ENCODE measurements around the gene CYFIP1. TPM values are rescaled to one million over a fixed set of nuclear protein-coding genes. Genes with fewer than 3 reads are reported as not detected.

The CYFIP1 gene
- total and polyA plus RNA-seq, 4 experiments from 2014 or later, result 10.8 to 21.5 (median 16.5) TPM

DNA sequence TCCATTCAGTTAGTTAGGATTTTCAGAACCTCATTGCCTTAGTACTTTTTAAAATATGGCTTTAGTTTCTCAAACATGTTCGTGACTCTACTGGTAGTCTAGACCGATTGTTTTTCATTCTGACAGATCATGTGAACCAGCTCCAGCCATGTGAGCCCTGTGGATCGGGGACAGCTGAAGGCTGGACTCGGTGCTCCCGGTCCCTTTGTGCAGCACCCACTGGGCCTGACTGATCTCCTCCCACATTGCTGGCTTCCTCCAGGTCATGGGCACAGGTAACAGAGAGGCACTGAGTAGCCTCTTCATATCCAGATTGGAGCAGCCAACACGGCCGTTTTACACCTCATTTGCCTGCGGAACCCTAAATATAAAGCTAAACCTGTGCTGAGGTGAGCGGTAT is 111.2 kb downstream of the CYFIP1 start:
- POLR2A ChIA-PET (ENCODE audit: partially characterized antibody), result no interaction called here
- no peaks in the 10 kb centered on the region for H3K9me3 ChIP-seq (ENCODE audit: control insufficient read depth in 1 of 2, low read length in 2 of 2)
- intact Hi-C loops (cut with micrococcal nuclease), result no loop called here
- H3K4me3 ChIP-seq (ENCODE audit: low read length in 2 of 2), result no peak overlapping the region
- no peaks in the 10 kb centered on the region for H3K9me3 Mint-ChIP-seq
- no peak overlapping the region for H3K4me3 Mint-ChIP-seq
- H3K36me3 ChIP-seq (ENCODE audit: insufficient read depth, low read length), result peaks cover 35% of the 10 kb centered on the region
- CTCF ChIA-PET (ENCODE audit: partially characterized antibody), result no interaction called here
- DNase-seq, result no peak
- H3K4me1 ChIP-seq (ENCODE audit: insufficient read depth, low read length), result no peaks in the 10 kb centered on the region
- H3K27me3 ChIP-seq (ENCODE audit: insufficient read depth, low read length), result no peaks in the 10 kb centered on the region
- H3K36me3 Mint-ChIP-seq, result peaks cover 41 to 54% of the 10 kb centered on the region in 2 donors
- no peaks in the 10 kb centered on the region for H3K27me3 Mint-ChIP-seq
- H3K4me1 Mint-ChIP-seq, result peaks cover 0 to 6% (median 0%) of the 10 kb centered on the region in 4 donors
- H3K27ac Mint-ChIP-seq, result peak overlapping the region in 3 of 7 donors; percentile 25 to 53 (median 47)
- H3K27ac ChIP-seq (ENCODE audit: low read depth, low read length), result no peak overlapping the region

DNA sequence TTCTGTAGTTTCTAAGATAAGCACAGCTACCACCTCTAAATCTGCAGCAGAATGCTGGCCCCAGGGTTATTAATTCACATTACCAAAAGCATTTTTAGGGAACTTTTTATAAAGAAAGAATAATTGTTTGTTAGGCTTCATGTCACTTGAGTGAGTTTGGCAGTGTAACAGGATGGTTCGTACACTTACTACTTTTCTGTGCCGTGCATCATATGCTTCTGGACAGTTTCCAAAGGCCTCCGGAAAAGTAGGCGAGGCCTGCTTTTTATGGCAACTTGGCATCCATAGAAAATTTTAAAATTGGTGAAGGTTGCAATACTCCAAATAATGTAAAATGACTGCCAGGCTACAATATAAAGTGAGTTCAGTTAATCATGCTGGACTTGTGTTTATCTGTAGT is 111.7 kb downstream of the CYFIP1 start:
- H3K9me3 ChIP-seq (ENCODE audit: control insufficient read depth in 1 of 2, low read length in 2 of 2), result no peaks in the 10 kb centered on the region
- peaks cover 45 to 59% of the 10 kb centered on the region in 2 donors for H3K36me3 Mint-ChIP-seq
- no peak overlapping the region for H3K27ac ChIP-seq (ENCODE audit: low read depth, low read length)
- intact Hi-C loops (cut with micrococcal nuclease), result no loop called here
- H3K27me3 Mint-ChIP-seq, result no peaks in the 10 kb centered on the region
- H3K4me3 Mint-ChIP-seq, result no peak overlapping the region
- POLR2A ChIA-PET (ENCODE audit: partially characterized antibody), result no interaction called here
- no peaks in the 10 kb centered on the region for H3K9me3 Mint-ChIP-seq
- CTCF ChIA-PET (ENCODE audit: partially characterized antibody), result no interaction called here
- no peak for DNase-seq
- H3K4me1 ChIP-seq (ENCODE audit: insufficient read depth, low read length), result no peaks in the 10 kb centered on the region
- H3K4me3 ChIP-seq (ENCODE audit: low read length in 2 of 2), result no peak overlapping the region
- H3K4me1 Mint-ChIP-seq, result peaks cover 0 to 6% (median 0%) of the 10 kb centered on the region in 4 donors
- H3K27ac Mint-ChIP-seq, result no peak overlapping the region
- H3K36me3 ChIP-seq (ENCODE audit: insufficient read depth, low read length), result peaks cover 37% of the 10 kb centered on the region
- H3K27me3 ChIP-seq (ENCODE audit: insufficient read depth, low read length), result no peaks in the 10 kb centered on the region

DNA sequence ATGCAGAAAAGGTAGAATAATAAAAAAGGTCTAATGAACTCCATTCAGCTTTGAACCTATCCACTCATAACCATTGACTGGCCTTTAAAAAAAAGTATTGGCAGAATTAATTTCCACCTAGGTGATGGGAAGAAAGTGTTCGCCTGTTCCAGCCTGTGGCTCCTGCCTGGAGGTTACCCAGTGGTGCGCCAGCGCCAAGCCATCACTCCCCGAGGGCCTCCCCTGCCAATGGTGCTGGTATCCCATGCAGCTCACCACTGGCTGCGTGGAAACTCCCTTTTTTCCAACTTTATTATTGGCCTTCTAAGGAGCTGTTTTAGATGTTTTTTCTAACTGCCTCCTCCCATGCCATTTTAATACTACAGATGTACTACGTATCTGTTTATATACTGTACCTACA is 112.3 kb downstream of the CYFIP1 start:
- H3K27me3 Mint-ChIP-seq, result no peaks in the 10 kb centered on the region
- intact Hi-C loops (cut with micrococcal nuclease), result no loop called here

DNA sequence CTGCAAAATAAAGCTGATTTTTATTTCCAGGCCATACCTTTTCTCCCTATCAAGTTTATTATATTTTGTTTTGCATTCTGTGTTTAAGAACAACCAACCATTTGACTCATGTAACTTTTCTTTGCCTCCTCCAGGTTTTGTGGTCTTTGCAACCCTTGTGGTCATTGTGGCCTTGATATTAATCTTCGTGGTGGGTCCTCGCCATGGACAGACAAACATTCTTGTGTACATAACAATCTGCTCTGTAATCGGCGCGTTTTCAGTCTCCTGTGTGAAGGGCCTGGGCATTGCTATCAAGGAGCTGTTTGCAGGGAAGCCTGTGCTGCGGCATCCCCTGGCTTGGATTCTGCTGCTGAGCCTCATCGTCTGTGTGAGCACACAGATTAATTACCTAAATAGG is 114.1 kb downstream of the CYFIP1 start:
- H3K27ac Mint-ChIP-seq, result peak overlapping the region in 1 of 7 donors; percentile 62
- Histone ChIP-seq H3K4me1 (ENCODE audit: insufficient read depth, low read length) (no peaks in the 10 kb centered on the region), H3K9me3 (ENCODE audit: control insufficient read depth in 1 of 2, low read length in 2 of 2) (no peaks in the 10 kb centered on the region), H3K4me3 (ENCODE audit: low read length in 2 of 2) (no peak overlapping the region), H3K36me3 (ENCODE audit: insufficient read depth, low read length) (peaks cover 49% of the 10 kb centered on the region), H3K27ac (ENCODE audit: low read depth, low read length) (no peak overlapping the region), H3K27me3 (ENCODE audit: insufficient read depth, low read length) (no peaks in the 10 kb centered on the region)
- ChIA-PET CTCF (ENCODE audit: partially characterized antibody) (no interaction called here), POLR2A (ENCODE audit: partially characterized antibody) (no interaction called here)
- H3K36me3 Mint-ChIP-seq, result peaks cover 43 to 66% of the 10 kb centered on the region in 2 donors
- intact Hi-C loops (cut with micrococcal nuclease), result no loop called here
- H3K4me3 Mint-ChIP-seq, result no peak overlapping the region
- H3K27me3 Mint-ChIP-seq, result no peaks in the 10 kb centered on the region
- no peak for DNase-seq
- H3K9me3 Mint-ChIP-seq, result no peaks in the 10 kb centered on the region
- H3K4me1 Mint-ChIP-seq, result peaks cover 0 to 6% (median 4%) of the 10 kb centered on the region in 4 donors

More for the DNA sequence above, 112.3 kb downstream of the CYFIP1 start:
- Mint-ChIP-seq H3K4me3 (no peak overlapping the region), H3K9me3 (no peaks in the 10 kb centered on the region), H3K4me1 (peaks cover 0 to 6% (median 0%) of the 10 kb centered on the region in 4 donors), H3K36me3 (peaks cover 40 to 62% of the 10 kb centered on the region in 2 donors), H3K27ac (peak overlapping the region in 2 of 7 donors; percentile 41 to 44)
- H3K4me1 ChIP-seq (ENCODE audit: insufficient read depth, low read length), result no peaks in the 10 kb centered on the region
- H3K4me3 ChIP-seq (ENCODE audit: low read length in 2 of 2), result no peak overlapping the region
- H3K27ac ChIP-seq (ENCODE audit: low read depth, low read length), result no peak overlapping the region
- ChIA-PET POLR2A (ENCODE audit: partially characterized antibody) (no interaction called here), CTCF (ENCODE audit: partially characterized antibody) (no interaction called here)
- H3K27me3 ChIP-seq (ENCODE audit: insufficient read depth, low read length), result no peaks in the 10 kb centered on the region
- no peak for DNase-seq
- H3K9me3 ChIP-seq (ENCODE audit: control insufficient read depth in 1 of 2, low read length in 2 of 2), result no peaks in the 10 kb centered on the region
- peaks cover 44% of the 10 kb centered on the region for H3K36me3 ChIP-seq (ENCODE audit: insufficient read depth, low read length)

DNA sequence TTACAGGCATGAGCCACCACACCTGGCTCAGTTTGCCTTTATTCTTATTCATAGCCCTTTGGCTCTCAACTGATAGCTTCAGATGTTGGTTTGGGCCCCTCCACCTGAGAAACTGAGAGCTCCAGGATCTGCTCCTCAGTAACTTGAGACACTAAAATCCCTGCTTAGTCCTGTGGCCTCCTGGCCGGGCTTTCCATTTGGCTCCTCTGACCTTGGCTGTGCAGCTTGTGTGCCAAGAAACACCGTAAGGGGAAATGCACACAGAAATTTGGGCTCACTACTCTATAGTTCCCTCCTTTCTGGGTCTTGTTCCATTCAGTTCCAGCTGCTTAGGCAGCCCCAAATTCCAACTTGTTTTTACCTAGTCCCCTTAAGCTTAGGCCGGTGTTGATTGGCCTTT is 116.8 kb downstream of the CYFIP1 start:
- Mint-ChIP-seq H3K36me3 (peaks cover 41 to 74% of the 10 kb centered on the region in 2 donors), H3K4me3 (no peak overlapping the region), H3K4me1 (peaks cover 0 to 6% (median 5%) of the 10 kb centered on the region in 4 donors), H3K27me3 (no peaks in the 10 kb centered on the region), H3K9me3 (no peaks in the 10 kb centered on the region), H3K27ac (peak overlapping the region in 3 of 7 donors; percentile 8 to 61 (median 53))
- intact Hi-C loops (cut with micrococcal nuclease), result no loop called here
- DNase-seq, result no peak
- Histone ChIP-seq H3K27ac (ENCODE audit: low read depth, low read length) (no peak overlapping the region), H3K27me3 (ENCODE audit: insufficient read depth, low read length) (no peaks in the 10 kb centered on the region), H3K36me3 (ENCODE audit: insufficient read depth, low read length) (peaks cover 60% of the 10 kb centered on the region), H3K4me3 (ENCODE audit: low read length in 2 of 2) (no peak overlapping the region), H3K9me3 (ENCODE audit: control insufficient read depth in 1 of 2, low read length in 2 of 2) (no peaks in the 10 kb centered on the region), H3K4me1 (ENCODE audit: insufficient read depth, low read length) (no peaks in the 10 kb centered on the region)
- CTCF ChIA-PET (ENCODE audit: partially characterized antibody), result no interaction called here
- POLR2A ChIA-PET (ENCODE audit: partially characterized antibody), result no interaction called here

DNA sequence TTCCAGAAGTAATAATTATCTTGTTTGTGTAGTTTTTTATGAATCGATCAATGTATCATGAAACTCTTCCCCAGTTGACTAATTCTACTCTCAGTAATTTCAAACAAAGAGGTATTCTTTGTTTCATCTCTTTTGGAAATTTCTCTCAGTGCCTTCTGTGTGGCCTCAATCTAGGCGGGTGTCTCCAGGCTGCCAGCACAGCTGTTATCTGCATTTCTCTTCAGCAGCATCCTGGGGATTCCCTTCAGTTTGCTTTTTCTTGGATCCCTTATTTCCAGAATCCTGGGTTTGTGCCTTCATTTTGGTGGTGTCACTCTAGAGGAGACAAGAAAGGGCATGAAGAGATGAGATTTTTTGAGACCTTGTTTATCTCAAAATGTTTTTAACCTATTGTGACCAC is 119.0 kb downstream of the CYFIP1 start:
- H3K4me1 Mint-ChIP-seq, result peaks cover 0 to 6% (median 4%) of the 10 kb centered on the region in 4 donors
- H3K27me3 Mint-ChIP-seq, result no peaks in the 10 kb centered on the region
- Histone ChIP-seq H3K36me3 (ENCODE audit: insufficient read depth, low read length) (peaks cover 50% of the 10 kb centered on the region), H3K9me3 (ENCODE audit: control insufficient read depth in 1 of 2, low read length in 2 of 2) (no peaks in the 10 kb centered on the region), H3K4me3 (ENCODE audit: low read length in 2 of 2) (no peak overlapping the region), H3K27ac (ENCODE audit: low read depth, low read length) (no peak overlapping the region), H3K27me3 (ENCODE audit: insufficient read depth, low read length) (no peaks in the 10 kb centered on the region), H3K4me1 (ENCODE audit: insufficient read depth, low read length) (no peaks in the 10 kb centered on the region)
- no peak for DNase-seq
- no peak overlapping the region for H3K4me3 Mint-ChIP-seq
- CTCF ChIA-PET (ENCODE audit: partially characterized antibody), result no interaction called here
- H3K36me3 Mint-ChIP-seq, result peaks cover 34 to 64% of the 10 kb centered on the region in 2 donors
- H3K9me3 Mint-ChIP-seq, result no peaks in the 10 kb centered on the region
- H3K27ac Mint-ChIP-seq, result peak overlapping the region in 3 of 7 donors; percentile 34 to 77 (median 68)
- intact Hi-C loops (cut with micrococcal nuclease), result no loop called here
- POLR2A ChIA-PET (ENCODE audit: partially characterized antibody), result no interaction called here

DNA sequence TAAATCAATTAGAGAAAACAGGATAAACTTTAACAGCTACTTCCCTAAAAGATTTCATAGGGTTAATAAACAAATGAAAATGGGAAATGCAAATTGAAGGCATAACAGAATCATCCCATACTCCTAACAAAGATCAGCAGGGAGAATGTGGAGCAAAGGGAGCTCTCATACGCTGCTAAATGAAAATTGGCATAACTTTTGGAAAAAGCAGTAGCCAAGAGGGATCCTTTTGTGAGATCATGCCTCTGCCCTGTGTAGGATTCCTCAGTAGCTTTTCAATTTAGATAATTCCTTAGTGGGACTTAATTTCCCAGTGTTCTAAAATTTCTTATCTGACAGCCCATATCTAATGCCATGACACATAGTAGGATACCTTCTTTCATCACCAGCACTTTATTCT is 123.5 kb downstream of the CYFIP1 start:
- DNase-seq, result no peak
- Mint-ChIP-seq H3K9me3 (no peaks in the 10 kb centered on the region), H3K27ac (peak overlapping the region in 3 of 7 donors; percentile 26 to 64 (median 31)), H3K36me3 (peaks cover 24 to 59% of the 10 kb centered on the region in 2 donors), H3K4me1 (peaks cover 0 to 5% (median 2%) of the 10 kb centered on the region in 4 donors), H3K27me3 (no peaks in the 10 kb centered on the region), H3K4me3 (no peak overlapping the region)
- POLR2A ChIA-PET (ENCODE audit: partially characterized antibody), result no interaction called here
- intact Hi-C loops (cut with micrococcal nuclease), result no loop called here
- H3K9me3 ChIP-seq (ENCODE audit: control insufficient read depth in 1 of 2, low read length in 2 of 2), result no peaks in the 10 kb centered on the region
- H3K27me3 ChIP-seq (ENCODE audit: insufficient read depth, low read length), result no peaks in the 10 kb centered on the region
- H3K4me3 ChIP-seq (ENCODE audit: low read length in 2 of 2), result no peak overlapping the region
- CTCF ChIA-PET (ENCODE audit: partially characterized antibody), result no interaction called here
- H3K36me3 ChIP-seq (ENCODE audit: insufficient read depth, low read length), result peaks cover 50% of the 10 kb centered on the region
- H3K27ac ChIP-seq (ENCODE audit: low read depth, low read length), result no peak overlapping the region
- H3K4me1 ChIP-seq (ENCODE audit: insufficient read depth, low read length), result no peaks in the 10 kb centered on the region

DNA sequence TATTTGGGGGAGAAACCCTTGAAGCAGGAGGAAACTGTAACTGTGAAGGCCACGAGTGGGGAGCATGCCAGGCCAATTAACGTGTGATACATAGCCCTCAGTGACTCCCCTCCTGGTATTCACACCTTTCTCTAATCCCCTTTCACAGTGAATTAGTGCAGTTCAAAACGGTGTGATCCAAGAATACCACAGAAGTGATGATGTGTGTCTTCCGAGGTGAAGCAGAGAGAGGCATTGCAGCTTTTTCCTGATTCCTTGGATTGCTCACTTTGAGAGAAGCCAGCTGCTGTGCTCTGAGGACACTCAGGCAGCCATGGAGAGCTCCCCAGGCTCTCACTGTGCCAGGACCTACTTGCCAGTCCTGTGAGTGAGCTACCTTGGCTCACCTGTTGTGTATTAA is 124.4 kb downstream of the CYFIP1 start:
- no peak for DNase-seq
- H3K4me1 Mint-ChIP-seq, result peaks cover 2 to 7% (median 4%) of the 10 kb centered on the region in 4 donors
- Histone ChIP-seq H3K4me1 (ENCODE audit: insufficient read depth, low read length) (no peaks in the 10 kb centered on the region), H3K9me3 (ENCODE audit: control insufficient read depth in 1 of 2, low read length in 2 of 2) (no peaks in the 10 kb centered on the region), H3K36me3 (ENCODE audit: insufficient read depth, low read length) (peaks cover 41% of the 10 kb centered on the region), H3K27me3 (ENCODE audit: insufficient read depth, low read length) (no peaks in the 10 kb centered on the region), H3K27ac (ENCODE audit: low read depth, low read length) (no peak overlapping the region), H3K4me3 (ENCODE audit: low read length in 2 of 2) (no peak overlapping the region)
- H3K4me3 Mint-ChIP-seq, result no peak overlapping the region
- intact Hi-C loops (cut with micrococcal nuclease), result no loop called here
- no peaks in the 10 kb centered on the region for H3K9me3 Mint-ChIP-seq
- no peaks in the 10 kb centered on the region for H3K27me3 Mint-ChIP-seq
- ChIA-PET POLR2A (ENCODE audit: partially characterized antibody) (no interaction called here), CTCF (ENCODE audit: partially characterized antibody) (no interaction called here)
- peaks cover 29 to 57% of the 10 kb centered on the region in 2 donors for H3K36me3 Mint-ChIP-seq
- H3K27ac Mint-ChIP-seq, result peak overlapping the region in 3 of 7 donors; percentile 6 to 56 (median 34)

Data from CD4-positive, alpha-beta memory T cell (primary cell).